Measurements from ENCODE around the gene THAP7. TPM values are rescaled to one million over a fixed set of nuclear protein-coding genes. Genes with fewer than 3 reads are reported as not detected.
A peak's percentile ranks its signal among the peaks of the same experiment; 100 is the strongest.

The THAP7 gene
- total and polyA plus RNA-seq, 9 of the 15 experiments (the other 6 are each of a cell fraction or from before 2014, with no cell fraction given) = 7.9 to 263 (median 84.1) TPM

DNA sequence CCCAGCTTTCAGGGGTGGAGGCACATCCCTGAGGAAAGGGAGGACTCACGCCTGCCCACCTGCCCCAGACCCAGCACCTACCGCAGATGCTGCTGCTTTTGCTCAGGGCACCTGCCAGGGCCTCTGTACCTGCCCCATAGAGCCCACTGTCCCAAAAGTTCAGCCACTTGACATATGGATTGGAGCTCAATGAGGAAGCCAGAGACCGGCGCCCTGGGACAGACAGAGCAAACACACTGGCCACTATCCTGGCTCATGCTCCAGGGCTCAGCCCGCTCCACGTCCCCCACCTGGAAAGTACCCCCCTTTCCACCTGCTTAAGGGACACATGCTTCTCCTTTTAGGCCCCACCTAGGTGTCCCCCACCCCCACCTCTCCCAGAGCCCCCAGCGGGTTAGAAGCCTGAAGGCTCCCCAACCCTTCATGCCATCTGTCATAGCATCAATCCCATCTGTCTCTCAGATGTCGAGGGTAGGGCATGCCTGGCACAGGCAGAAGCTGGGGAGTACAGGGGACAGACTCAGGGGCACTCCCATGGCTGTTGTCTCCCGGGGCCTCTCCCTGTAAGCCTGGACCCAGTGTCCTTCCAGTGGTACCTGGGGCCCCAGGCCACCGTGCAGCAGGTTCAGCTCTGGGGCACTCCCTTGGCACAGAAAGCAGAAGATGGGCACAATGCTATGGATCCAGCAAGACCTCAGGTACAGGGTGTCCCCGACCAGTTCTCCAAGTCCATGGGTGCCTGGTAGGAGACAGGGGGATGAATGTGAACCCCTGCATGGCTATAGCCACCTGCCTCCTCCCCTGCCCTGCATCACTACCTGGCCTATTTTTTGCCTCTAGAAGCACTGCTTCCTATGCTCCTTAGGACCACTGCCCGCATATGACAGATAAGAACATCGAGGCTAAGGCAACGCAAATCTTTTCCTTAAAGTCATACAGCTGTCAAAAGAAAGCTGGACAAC lies 10.8 kb upstream of the THAP7 start (continued):
- TF ChIP-seq MCM2 (IDR thresholded peaks at IDR 0.05; ENCODE audit: low read depth) (no peak), ARID1B (IDR thresholded peaks at IDR 0.05) (no peak), HCFC1 (IDR thresholded peaks at IDR 0.05; ENCODE audit: low read depth, low read length) (0 out of 2 replicates have a peak, but pooled peaks have one; percentile 36), MCM7 (IDR thresholded peaks at IDR 0.05) (no peak), ZKSCAN3 (CRISPR knock-in tag; IDR thresholded peaks at IDR 0.05) (no peak), ZNF124 (CRISPR knock-in tag; IDR thresholded peaks at IDR 0.05) (no peak), ZNF707 (CRISPR knock-in tag; conservative IDR thresholded peaks at IDR 0.05) (no peak), RHOXF2B (CRISPR knock-in tag; conservative IDR thresholded peaks at IDR 0.05) (no peak), ZBTB17 (CRISPR knock-in tag; IDR thresholded peaks at IDR 0.05) (no peak)
- TF ChIP-seq, protein P1, sequence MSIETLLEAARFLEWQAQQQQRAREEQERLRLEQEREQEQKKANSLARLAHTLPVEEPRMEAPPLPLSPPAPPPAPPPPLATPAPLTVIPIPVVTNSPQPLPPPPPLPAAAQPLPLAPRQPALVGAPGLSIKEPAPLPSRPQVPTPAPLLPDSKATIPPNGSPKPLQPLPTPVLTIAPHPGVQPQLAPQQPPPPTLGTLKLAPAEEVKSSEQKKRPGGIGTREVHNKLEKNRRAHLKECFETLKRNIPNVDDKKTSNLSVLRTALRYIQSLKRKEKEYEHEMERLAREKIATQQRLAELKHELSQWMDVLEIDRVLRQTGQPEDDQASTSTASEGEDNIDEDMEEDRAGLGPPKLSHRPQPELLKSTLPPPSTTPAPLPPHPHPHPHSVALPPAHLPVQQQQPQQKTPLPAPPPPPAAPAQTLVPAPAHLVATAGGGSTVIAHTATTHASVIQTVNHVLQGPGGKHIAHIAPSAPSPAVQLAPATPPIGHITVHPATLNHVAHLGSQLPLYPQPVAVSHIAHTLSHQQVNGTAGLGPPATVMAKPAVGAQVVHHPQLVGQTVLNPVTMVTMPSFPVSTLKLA (conservative IDR thresholded peaks at IDR 0.05) = no peak
- TF ChIP-seq, protein P2, sequence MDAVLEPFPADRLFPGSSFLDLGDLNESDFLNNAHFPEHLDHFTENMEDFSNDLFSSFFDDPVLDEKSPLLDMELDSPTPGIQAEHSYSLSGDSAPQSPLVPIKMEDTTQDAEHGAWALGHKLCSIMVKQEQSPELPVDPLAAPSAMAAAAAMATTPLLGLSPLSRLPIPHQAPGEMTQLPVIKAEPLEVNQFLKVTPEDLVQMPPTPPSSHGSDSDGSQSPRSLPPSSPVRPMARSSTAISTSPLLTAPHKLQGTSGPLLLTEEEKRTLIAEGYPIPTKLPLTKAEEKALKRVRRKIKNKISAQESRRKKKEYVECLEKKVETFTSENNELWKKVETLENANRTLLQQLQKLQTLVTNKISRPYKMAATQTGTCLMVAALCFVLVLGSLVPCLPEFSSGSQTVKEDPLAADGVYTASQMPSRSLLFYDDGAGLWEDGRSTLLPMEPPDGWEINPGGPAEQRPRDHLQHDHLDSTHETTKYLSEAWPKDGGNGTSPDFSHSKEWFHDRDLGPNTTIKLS (IDR thresholded peaks at IDR 0.05; ENCODE audit: borderline replicate concordance, low read depth) = no peak
